ENCODE measurements around the gene CELF4.

CELF4 gene

GRCh38 chr18:37561986-37562385 is 3.6 kb downstream of the CELF4 start:
- no peak for DNase-seq
- no peak for TF ChIP-seq CTCF (IDR thresholded peaks at IDR 0.05; ENCODE audit: low read depth, low read length, missing control alignments)
- in situ Hi-C loops (cut with HindIII; ENCODE audit: low pct_ligation_motif_present, low sequenced_read_pairs), result no loop called here
- H3K27ac ChIP-seq, result no peak overlapping the region
- H3K27me3 ChIP-seq (replicated peaks), result peaks cover 24% of the 10 kb centered on the region
- H3K4me3 ChIP-seq (ENCODE audit: low read depth, low read length), result no peak overlapping the region
- H3K36me3 ChIP-seq (replicated peaks), result no peaks in the 10 kb centered on the region

GRCh38 chr18:37560003-37560402 is 5.6 kb downstream of the CELF4 start:
- in situ Hi-C loops (cut with HindIII; ENCODE audit: low pct_ligation_motif_present, low sequenced_read_pairs), result no loop called here
- H3K4me3 ChIP-seq (ENCODE audit: low read depth, low read length), result no peak overlapping the region
- H3K27ac ChIP-seq, result no peak overlapping the region
- TF ChIP-seq CTCF (IDR thresholded peaks at IDR 0.05; ENCODE audit: low read depth, low read length, missing control alignments), result no peak
- H3K27me3 ChIP-seq (replicated peaks), result peaks cover 7% of the 10 kb centered on the region
- no peaks in the 10 kb centered on the region for H3K36me3 ChIP-seq (replicated peaks)
- no peak for DNase-seq

- Histone ChIP-seq H3K27me3 (replicated peaks) (peaks cover 2% of the 10 kb centered on the region), H3K4me3 (ENCODE audit: low read depth, low read length) (no peak overlapping the region), H3K27ac (no peak overlapping the region), H3K36me3 (replicated peaks) (no peaks in the 10 kb centered on the region)
- in situ Hi-C loops (cut with HindIII; ENCODE audit: low pct_ligation_motif_present, low sequenced_read_pairs), result no loop called here
- DNase-seq, result no peak
- no peak for TF ChIP-seq CTCF (IDR thresholded peaks at IDR 0.05; ENCODE audit: low read depth, low read length, missing control alignments)
These were observed 6.4 kb downstream of the CELF4 start for GRCh38 chr18:37559194-37559593.

- TF ChIP-seq CTCF (IDR thresholded peaks at IDR 0.05; ENCODE audit: low read depth, low read length, missing control alignments), result no peak
- Histone ChIP-seq H3K27me3 (replicated peaks) (no peaks in the 10 kb centered on the region), H3K27ac (no peak overlapping the region), H3K36me3 (replicated peaks) (no peaks in the 10 kb centered on the region), H3K4me3 (ENCODE audit: low read depth, low read length) (no peak overlapping the region)
- in situ Hi-C loops (cut with HindIII; ENCODE audit: low pct_ligation_motif_present, low sequenced_read_pairs), result no loop called here
- no peak for DNase-seq
These were observed 11.2 kb downstream of the CELF4 start for GRCh38 chr18:37554399-37554787.

- in situ Hi-C loops (cut with HindIII; ENCODE audit: low pct_ligation_motif_present, low sequenced_read_pairs), result no loop called here
- DNase-seq, result no peak
These were observed 11.8 kb downstream of the CELF4 start for GRCh38 chr18:37553633-37554398.

More at GRCh38 chr18:37553633-37554398, 11.8 kb downstream of the CELF4 start:
- peak; percentile 17 for TF ChIP-seq CTCF (IDR thresholded peaks at IDR 0.05; ENCODE audit: low read depth, low read length, missing control alignments)
- no peaks in the 10 kb centered on the region for H3K36me3 ChIP-seq (replicated peaks)
- no peak overlapping the region for H3K4me3 ChIP-seq (ENCODE audit: low read depth, low read length)
- H3K27me3 ChIP-seq (replicated peaks), result no peaks in the 10 kb centered on the region
- no peak overlapping the region for H3K27ac ChIP-seq
